ENCODE data around the gene SYT7.

GRCh38 chr11:61611309-61611708, 30.4 kb upstream of the SYT7 start:
- TF ChIP-seq NBN (IDR thresholded peaks at IDR 0.05) (no peak), CTCF (IDR thresholded peaks at IDR 0.05 in 2 of 3, conservative IDR thresholded peaks at IDR 0.05 in 1 of 3; ENCODE audit: control insufficient read depth in 2 of 3, extremely low read depth in 1 of 3, insufficient read depth in 1 of 3, low read depth in 3 of 3, low read length in 3 of 3) (no peak), POLR2A (IDR thresholded peaks at IDR 0.05; ENCODE audit: low read depth, low read length) (no peak), ZSCAN29 (IDR thresholded peaks at IDR 0.05) (no peak), PAX5 (IDR thresholded peaks at IDR 0.05; ENCODE audit: borderline replicate concordance, low read depth, low read length) (no peak), GABPA (IDR thresholded peaks at IDR 0.05; ENCODE audit: low read depth) (no peak), BMI1 (IDR thresholded peaks at IDR 0.05; ENCODE audit: borderline replicate concordance) (no peak), EP300 (IDR thresholded peaks at IDR 0.05; ENCODE audit: borderline replicate concordance in 1 of 2, control insufficient read depth in 1 of 2, low read depth in 2 of 2, low read length in 2 of 2) (no peak), POU2F2 (IDR thresholded peaks at IDR 0.05; ENCODE audit: borderline replicate concordance, low read depth, low read length) (no peak), SP1 (IDR thresholded peaks at IDR 0.05; ENCODE audit: low read depth, low read length) (no peak), JUNB (IDR thresholded peaks at IDR 0.05) (no peak), YY1 (IDR thresholded peaks at IDR 0.05; ENCODE audit: low read depth, low read length) (no peak), YBX1 (IDR thresholded peaks at IDR 0.05) (no peak), TCF12 (IDR thresholded peaks at IDR 0.05; ENCODE audit: low read depth, low read length) (no peak)

All from GM12878 (cell line).